A549 treated with GW870086 at 1 μM for 4 hours (cell line): ENCODE measurements around the gene C17orf107. TPM values are rescaled to one million over a fixed set of nuclear protein-coding genes. Genes with fewer than 3 reads are reported as not detected.

Experiments used
- total RNA-seq: library from RNA; stranded (reverse); fragments of 200-300 nt; extraction: Qiagen RNA extraction; gene quantifications from 5 replicates; pipeline ENCODE4 v1.2.3, GENCODE V29; 2022; ENCODE audit warnings: low read depth

Gene C17orf107
- 0.18 to 0.49 TPM (median 0.34 TPM) in 5 replicates for total RNA-seq

GRCh38 chr17:4899341-4900230, at the start of gene C17orf107:
Gene C17orf107, plus strand, starts transcription at chr17:4899536. Its CDS starts 227 bp downstream, at chr17:4899763.

GRCh38 chr17:4903051-4903818, 3.9 kb downstream of the C17orf107 start, which contains the start of gene CHRNE:
Gene CHRNE, minus strand, starts transcription at chr17:4903098. Its CDS starts 35 bp downstream, at chr17:4903063.

DNA sequence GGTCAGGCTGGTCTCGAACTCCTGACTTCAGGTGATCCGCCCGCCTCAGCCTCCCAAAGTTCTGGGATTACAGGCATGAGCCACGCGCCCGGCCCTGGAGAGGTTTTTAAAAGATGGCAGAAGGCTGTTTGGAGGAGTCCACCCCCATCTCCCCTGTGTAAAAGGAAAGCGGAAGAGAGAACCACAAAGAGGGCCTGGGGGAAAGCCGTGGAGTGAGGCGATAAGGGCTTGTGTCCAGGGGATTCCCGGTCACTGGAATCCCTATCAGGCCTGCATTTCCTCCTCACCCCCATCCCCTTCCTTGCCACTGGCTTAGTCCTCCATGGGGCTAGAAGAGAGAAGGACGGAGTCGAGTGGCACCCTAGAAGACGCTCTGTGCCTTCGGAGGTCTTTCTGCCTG, 32.6 kb downstream of the C17orf107 start, which contains the start of gene GP1BA:
Gene GP1BA (plus strand): TSS at position 315 of the 400 bp plus-strand sequence. CDS start 328 bp downstream, outside the sequence.

DNA sequence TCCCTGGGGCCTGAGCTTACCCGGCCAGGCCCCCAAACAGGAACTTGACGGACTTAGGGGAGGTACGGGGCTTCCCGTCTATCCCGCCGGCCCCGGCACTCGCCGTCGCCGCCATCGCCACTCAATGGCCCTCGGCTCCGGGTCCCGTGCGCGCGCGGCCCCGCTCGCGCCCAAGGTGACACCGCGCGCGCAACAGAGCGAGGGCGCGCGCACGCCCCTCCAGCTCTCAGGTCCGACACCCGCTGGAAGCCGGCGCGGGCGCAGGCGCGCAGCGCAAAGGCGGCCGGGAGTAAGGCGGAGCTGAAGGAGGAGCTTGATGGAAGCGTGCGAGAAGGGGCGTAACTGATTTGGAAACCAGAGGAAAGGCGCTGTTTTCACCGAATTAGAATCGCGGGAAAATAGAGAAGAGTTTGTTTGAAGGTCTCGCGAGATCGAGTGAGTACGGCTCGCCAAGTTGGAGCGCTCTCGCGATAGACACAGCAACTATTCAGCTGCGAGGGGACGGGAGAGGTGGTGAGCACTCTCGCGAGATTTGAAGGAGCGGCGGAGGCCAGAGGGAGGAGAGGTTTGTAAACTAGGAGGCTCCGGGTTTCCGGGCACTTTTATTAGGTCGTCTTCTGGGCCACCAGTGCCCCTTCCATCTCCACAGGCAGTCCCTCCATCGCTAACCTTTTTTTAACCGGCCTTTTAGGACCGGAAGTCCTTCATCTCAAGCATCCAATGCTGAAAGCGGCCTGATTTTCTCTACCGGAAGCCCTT, 40.6 kb downstream of the C17orf107 start, which contains the start of the genes RNF167 and SLC25A11:
Gene RNF167 (plus strand): TSS at position 473 of the 759 bp plus-strand sequence. CDS start 642 bp downstream, outside the sequence.
Gene SLC25A11 (minus strand): TSS at position 251 of the 759 bp plus-strand sequence. CDS start 136 bp downstream, at position 115.

GRCh38 chr17:4948166-4948930, 49.0 kb downstream of the C17orf107 start, which contains the start of gene PFN1:
Gene PFN1, minus strand, starts transcription at chr17:4948530. Its CDS starts 136 bp downstream, at chr17:4948394.

GRCh38 chr17:4950746-4951204, 51.4 kb downstream of the C17orf107 start, which contains the start of gene ENO3:
Gene ENO3, plus strand, starts transcription at chr17:4951119. Its CDS starts 711 bp downstream, at chr17:4951830.

Other genes with a start within 250 kb of the C17orf107 start
- gene PELP1, start 195.4 kb upstream of the C17orf107 start, total RNA-seq, result 63.6 to 79.6 TPM (median 74.7 TPM) in 5 replicates
- gene ARRB2, start 188.9 kb upstream of the C17orf107 start, total RNA-seq, result 44.5 to 71.7 TPM (median 59.7 TPM) in 5 replicates
- 40.1 to 44.1 TPM (median 41.9 TPM) in 5 replicates for gene MED11, start 168.1 kb upstream of the C17orf107 start, total RNA-seq
- gene ZMYND15, start 159.7 kb upstream of the C17orf107 start, total RNA-seq, result 0.16 to 0.74 TPM (median 0.28 TPM) in 5 replicates
- 13.2 to 20.3 TPM (median 18.2 TPM) in 5 replicates for gene CXCL16, start 159.6 kb upstream of the C17orf107 start, total RNA-seq
- gene TM4SF5, start 127.7 kb upstream of the C17orf107 start, total RNA-seq, result 0.40 to 1.3 TPM (median 0.70 TPM) in 5 replicates
- 0.78 to 1.4 TPM (median 0.85 TPM) in 5 replicates for gene VMO1, start 113.2 kb upstream of the C17orf107 start, total RNA-seq
- gene GLTPD2, start 110.6 kb upstream of the C17orf107 start, total RNA-seq, result not detected in 5 replicates
- gene PSMB6, start 103.4 kb upstream of the C17orf107 start, total RNA-seq, result 459 to 505 TPM (median 496 TPM) in 5 replicates
- 20.8 to 27.3 TPM (median 25.4 TPM) in 5 replicates for gene PLD2, start 92.4 kb upstream of the C17orf107 start, total RNA-seq
- gene MINK1, start 66.2 kb upstream of the C17orf107 start, total RNA-seq, result 46.7 to 62.8 TPM (median 57.8 TPM) in 5 replicates
- 0.07 to 0.17 TPM in 2 of 5 replicates, not detected in the others for gene CHRNE, start 3.6 kb downstream of the C17orf107 start, total RNA-seq
- not detected in 5 replicates for gene GP1BA, start 32.7 kb downstream of the C17orf107 start, total RNA-seq
- gene SLC25A11, start 40.5 kb downstream of the C17orf107 start, total RNA-seq, result 50.9 to 71.7 TPM (median 70.1 TPM) in 5 replicates
- gene RNF167, start 40.7 kb downstream of the C17orf107 start, total RNA-seq, result 94.8 to 138 TPM (median 119 TPM) in 5 replicates
- gene PFN1, start 49.0 kb downstream of the C17orf107 start, total RNA-seq, result 2,657 to 2,903 TPM (median 2,762 TPM) in 5 replicates
- gene ENO3, start 51.6 kb downstream of the C17orf107 start, total RNA-seq, result 44.1 to 52.1 TPM (median 45.5 TPM) in 5 replicates
- gene SPAG7, start 68.3 kb downstream of the C17orf107 start, total RNA-seq, result 67.2 to 82.1 TPM (median 69.6 TPM) in 5 replicates
- gene CAMTA2, start 88.1 kb downstream of the C17orf107 start, total RNA-seq, result 28.3 to 35.1 TPM (median 32.7 TPM) in 5 replicates
- gene INCA1, start 98.0 kb downstream of the C17orf107 start, total RNA-seq, result 1.1 to 1.9 TPM (median 1.6 TPM) in 5 replicates
- gene KIF1C, start 98.4 kb downstream of the C17orf107 start, total RNA-seq, result 96.7 to 125 TPM (median 115 TPM) in 5 replicates
- gene SLC52A1, start 135.9 kb downstream of the C17orf107 start, total RNA-seq, result 0.42 to 1.0 TPM (median 0.70 TPM) in 5 replicates
- gene ZFP3, start 178.9 kb downstream of the C17orf107 start, total RNA-seq, result 0.69 to 1.3 TPM (median 1.0 TPM) in 5 replicates
- 3.5 to 4.6 TPM (median 4.2 TPM) in 5 replicates for gene ZNF232, start 212.3 kb downstream of the C17orf107 start, total RNA-seq
- 0.02 to 0.05 TPM (median 0.02 TPM) in 3 of 5 replicates, not detected in the others for gene USP6, start 216.5 kb downstream of the C17orf107 start, total RNA-seq